WI38 (cell line): ENCODE measurements around the gene ADGRV1.
"Not testable (repeated sequence)": the region's sequence is repeated elsewhere in the genome, so short reads cannot be mapped to it uniquely, and the experiment has no call there.

Source experiments
- H3K4me3 ChIP-seq: 2 replicates; pipeline ENCODE4 v1.5.1; 2011; ENCODE audit warnings: low read depth, mild to moderate bottlenecking, control low read depth, low read length
- TF ChIP-seq, protein P1 (sequence below): IDR thresholded peaks from 2 replicates; pipeline ENCODE4 v1.5.1; 2012; ENCODE audit warnings: low read depth, mild to moderate bottlenecking, control low read depth, low read length

Gene ADGRV1

DNA sequence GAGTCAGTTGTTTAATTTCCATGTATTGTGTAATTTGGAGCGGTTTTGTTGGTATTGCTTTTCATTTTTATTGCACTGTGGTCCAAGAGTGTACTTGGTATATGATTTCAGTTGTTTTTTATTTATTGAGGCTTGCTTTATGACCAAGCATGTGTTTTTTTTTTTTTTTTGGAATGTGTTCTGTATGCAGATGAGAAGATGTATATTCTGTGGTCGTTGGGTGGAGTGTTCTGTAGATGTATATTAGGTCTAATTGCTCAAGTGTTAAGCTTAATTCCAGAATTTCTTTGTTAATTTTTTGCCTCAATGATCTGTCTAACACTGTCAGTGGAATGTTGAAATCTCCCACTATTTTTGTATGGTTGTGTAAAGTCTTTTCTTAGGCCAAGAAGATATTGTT is 23.4 kb downstream of the ADGRV1 start:
- no peak overlapping the region for H3K4me3 ChIP-seq
- TF ChIP-seq, protein P1, sequence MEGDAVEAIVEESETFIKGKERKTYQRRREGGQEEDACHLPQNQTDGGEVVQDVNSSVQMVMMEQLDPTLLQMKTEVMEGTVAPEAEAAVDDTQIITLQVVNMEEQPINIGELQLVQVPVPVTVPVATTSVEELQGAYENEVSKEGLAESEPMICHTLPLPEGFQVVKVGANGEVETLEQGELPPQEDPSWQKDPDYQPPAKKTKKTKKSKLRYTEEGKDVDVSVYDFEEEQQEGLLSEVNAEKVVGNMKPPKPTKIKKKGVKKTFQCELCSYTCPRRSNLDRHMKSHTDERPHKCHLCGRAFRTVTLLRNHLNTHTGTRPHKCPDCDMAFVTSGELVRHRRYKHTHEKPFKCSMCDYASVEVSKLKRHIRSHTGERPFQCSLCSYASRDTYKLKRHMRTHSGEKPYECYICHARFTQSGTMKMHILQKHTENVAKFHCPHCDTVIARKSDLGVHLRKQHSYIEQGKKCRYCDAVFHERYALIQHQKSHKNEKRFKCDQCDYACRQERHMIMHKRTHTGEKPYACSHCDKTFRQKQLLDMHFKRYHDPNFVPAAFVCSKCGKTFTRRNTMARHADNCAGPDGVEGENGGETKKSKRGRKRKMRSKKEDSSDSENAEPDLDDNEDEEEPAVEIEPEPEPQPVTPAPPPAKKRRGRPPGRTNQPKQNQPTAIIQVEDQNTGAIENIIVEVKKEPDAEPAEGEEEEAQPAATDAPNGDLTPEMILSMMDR: no peak

DNA sequence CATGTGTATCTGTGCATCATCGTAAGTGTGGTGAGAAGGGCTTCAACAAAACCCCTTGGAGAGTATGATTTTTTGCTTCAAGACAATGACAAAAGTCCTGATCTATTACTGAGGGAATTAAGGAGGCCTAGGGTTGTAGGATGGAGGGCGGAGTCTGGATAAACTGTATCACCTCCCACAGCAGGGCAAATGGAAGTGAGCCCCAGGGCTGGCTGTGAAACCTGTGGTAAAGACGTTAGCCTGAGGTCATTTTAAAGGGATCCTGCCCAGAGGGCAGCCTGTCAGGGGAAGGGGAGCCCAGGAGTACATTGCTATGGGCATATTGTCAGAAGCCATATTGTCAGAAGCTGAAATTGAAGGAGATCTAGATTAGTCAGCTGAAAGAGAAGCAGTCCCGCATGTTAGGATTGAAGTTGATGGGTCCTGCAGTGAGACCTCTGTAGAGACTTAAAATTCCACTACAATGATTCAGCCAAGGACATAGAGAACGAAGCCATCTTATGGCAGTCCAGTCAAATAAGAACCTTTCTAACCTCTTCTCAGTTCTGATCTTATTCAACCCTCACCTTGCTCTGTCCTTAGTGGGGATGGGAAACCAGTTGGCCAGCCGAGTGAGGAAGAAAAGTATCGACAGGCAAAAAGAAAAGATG is 26.9 kb downstream of the ADGRV1 start:
- TF ChIP-seq, protein P1: no peak
- H3K4me3 ChIP-seq: no peak overlapping the region

DNA sequence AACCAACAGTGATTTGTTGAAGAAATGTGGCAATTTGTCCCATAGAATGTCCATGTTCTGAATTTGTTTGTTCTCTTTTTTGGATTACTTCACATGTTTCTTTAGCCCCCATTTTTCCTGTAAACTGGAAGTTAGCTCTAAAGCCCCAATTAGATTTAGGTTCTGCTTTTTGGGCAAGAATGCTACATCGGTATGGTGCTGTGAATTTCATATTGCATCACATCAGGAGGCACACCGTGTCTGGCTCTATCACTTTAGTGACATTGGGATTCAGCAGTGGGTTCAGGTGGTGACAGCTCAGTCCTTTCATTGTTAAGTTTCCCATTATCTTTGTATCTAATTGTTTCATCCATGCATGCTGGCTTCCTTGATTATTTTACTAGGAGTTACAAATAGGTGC is 27.9 kb downstream of the ADGRV1 start:
- H3K4me3 ChIP-seq: no peak overlapping the region
- TF ChIP-seq, protein P1: no peak

DNA sequence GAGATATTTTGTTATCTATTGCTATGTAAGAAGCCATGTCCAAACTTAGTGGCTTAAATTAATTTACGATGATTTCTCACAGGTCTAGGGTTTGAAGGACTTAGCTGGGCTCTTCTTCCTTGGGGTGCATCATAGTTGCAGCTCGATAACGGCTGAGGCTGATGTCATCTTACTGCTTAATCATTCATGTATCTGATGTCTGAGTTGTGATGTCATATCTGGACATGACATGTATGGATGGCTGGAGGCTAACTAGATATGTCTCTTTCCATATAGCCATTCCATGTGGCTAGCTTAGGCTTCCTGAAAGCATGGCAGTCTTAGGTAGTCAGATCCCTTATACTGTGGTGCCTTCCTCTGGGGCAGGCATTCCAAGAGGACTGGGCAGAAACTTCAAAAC is 31.6 kb downstream of the ADGRV1 start:
- TF ChIP-seq, protein P1: no peak
- no peak overlapping the region for H3K4me3 ChIP-seq

DNA sequence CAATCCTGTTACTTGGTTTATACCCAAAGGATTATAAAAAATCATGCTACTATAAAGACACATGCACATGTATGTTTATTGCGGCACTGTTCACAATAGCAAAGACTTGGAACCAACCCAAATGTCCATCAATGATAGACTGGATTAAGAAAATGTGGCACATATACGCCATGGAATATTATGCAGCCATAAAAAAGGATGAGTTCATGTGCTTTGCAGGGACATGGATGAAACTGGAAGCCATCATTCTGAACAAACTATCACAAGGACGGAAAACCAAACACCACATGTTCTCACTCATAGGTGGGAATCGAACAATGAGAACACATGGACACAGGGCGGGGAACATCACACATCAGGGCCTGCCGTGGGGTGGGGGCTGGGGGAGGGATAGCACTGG is 34.5 kb downstream of the ADGRV1 start:
- H3K4me3 ChIP-seq: not testable (repeated sequence)

DNA sequence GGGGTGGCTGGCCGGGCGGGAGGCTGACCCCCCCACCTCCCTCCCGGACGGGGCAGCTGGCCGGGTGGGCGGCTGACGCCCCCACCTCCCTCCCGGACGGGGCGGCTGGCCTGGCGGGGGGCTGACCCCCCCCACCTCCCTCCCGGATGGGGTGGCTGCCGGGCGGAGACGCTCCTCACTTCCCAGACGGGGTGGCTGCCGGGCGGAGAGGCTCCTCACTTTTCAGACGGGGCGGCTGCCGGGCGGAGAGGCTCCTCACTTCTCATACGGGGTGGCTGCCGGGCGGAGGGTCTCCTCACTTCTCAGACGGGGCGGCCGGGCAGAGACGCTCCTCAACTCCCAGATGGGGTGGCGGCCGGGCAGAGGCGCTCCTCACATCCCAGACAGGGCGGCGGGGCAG is 37.2 kb downstream of the ADGRV1 start:
- not testable (repeated sequence) for H3K4me3 ChIP-seq

DNA sequence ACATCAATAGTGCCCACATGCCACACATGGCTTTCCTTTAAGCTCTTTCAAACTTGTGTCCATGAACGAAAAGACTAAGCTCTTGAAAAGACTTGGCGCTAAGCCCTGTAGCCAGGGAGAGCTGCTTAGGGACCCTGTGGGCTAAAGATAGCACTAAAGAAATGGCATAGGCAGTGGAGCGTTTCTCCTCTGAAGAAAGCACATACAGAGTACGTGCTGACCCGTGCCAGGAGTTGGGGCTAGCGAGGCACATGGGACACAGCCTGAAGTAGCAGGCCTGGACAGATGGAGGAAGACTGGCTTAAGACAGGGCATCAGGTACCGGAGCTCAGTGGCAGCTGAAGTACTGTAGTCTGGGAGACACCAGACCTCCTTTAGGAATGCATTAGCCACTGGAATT is 39.7 kb downstream of the ADGRV1 start:
- H3K4me3 ChIP-seq: no peak overlapping the region
- TF ChIP-seq, protein P1: no peak

DNA sequence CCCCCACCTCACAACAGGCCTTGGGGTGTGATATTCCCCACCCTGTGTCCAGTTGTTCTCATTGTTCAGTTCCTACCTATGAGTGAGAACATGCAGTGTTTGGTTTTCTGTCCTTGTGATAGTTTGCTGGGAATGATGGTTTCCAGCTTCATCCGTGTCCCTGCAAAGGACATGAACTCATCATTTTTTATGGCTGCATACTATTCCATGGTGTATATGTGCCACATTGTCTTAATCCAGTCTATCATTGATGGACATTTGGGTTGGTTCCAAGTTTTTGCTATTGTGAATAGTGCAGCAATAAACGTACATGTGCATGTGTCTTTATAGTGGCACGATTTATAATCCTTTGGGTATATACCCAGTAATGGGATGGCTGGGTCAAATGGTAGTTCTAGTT is 41.7 kb downstream of the ADGRV1 start:
- H3K4me3 ChIP-seq: not testable (repeated sequence)

DNA sequence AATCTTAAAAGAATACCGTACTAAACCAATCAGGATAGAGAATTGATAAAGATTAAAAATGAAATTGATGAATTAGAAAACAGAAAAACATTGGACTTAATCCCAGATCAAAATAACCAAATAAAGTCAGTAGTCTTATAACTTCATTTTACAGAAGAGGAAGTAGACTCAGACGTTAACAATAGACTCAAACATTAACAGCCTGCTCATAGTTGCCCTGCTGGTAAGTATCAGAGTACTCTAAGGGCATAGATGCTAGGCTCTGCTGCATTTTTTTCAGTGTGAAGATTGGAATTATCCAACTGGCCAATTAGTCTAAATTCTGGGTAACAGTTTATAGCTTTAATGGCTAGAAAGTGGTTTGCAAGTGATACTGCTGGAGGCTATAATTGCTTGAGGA is 42.9 kb downstream of the ADGRV1 start:
- TF ChIP-seq, protein P1: no peak
- H3K4me3 ChIP-seq: no peak overlapping the region
